Upper lobe of left lung (tissue), 6 donors: Measurements from ENCODE around the gene PPP2R5E. TPM values are rescaled to one million over a fixed set of nuclear protein-coding genes. Genes with fewer than 3 reads are reported as not detected.

Experiments used
- ATAC-seq, 2 donors: fragments of 200-7000 bp; cut with Tn5 transposase; one replicate each; pipeline ENCODE4 v1.9.1; 2022; ENCODE audit warnings: mild to moderate bottlenecking in 2 of 2, moderate library complexity in 2 of 2; ENCODE audit not compliant: low FRiP score in 2 of 2
- DNase-seq, 2 donors: peaks; one replicate each; pipeline ENCODE4 v3.0.0-alpha.2; 2019 to 2020
- H3K27ac ChIP-seq, 4 donors: fragments of 200-600 bp; sonication (generic); one replicate each; pipeline ENCODE4 v1.5.1; 2016 to 2019
- H3K27me3 ChIP-seq, 4 donors: fragments of 200-600 bp; sonication (generic); one replicate each; pipeline ENCODE4 v1.5.1; 2017 to 2019
- H3K36me3 ChIP-seq, 4 donors: fragments of 200-600 bp; sonication (generic); one replicate each; pipeline ENCODE4 v1.5.1; 2016 to 2019
- H3K4me1 ChIP-seq, 4 donors: fragments of 200-600 bp; sonication (generic); one replicate each; pipeline ENCODE4 v1.5.1; 2018 to 2019
- H3K4me3 ChIP-seq, 4 donors: fragments of 200-600 bp; sonication (generic); one replicate each; pipeline ENCODE4 v1.5.1; 2017 to 2019; ENCODE audit warnings: mild to moderate bottlenecking in 2 of 4, moderate library complexity in 1 of 4
- H3K9me3 ChIP-seq, 4 donors: fragments of 200-600 bp; sonication (generic); one replicate each; pipeline ENCODE4 v1.5.1; 2018 to 2019
- CTCF ChIP-seq, 6 experiments: fragments of 450-650 bp in 4 of 6; fragments of 200-600 bp in 2 of 6; sonication (generic) in 2 of 6; IDR thresholded peaks; one replicate each; pipeline ENCODE4 v1.5.1; 2016 to 2019; ENCODE audit warnings: antibody characterized with exemption in 6 of 6
- EP300 ChIP-seq, 4 donors: sonication (generic); formaldehyde crosslinking; IDR thresholded peaks; one replicate each; pipeline ENCODE4 v1.5.1; 2017; ENCODE audit warnings: antibody characterized with exemption in 4 of 4, control low read depth in 2 of 4
- POLR2A ChIP-seq, 4 donors: fragments of 450-650 bp; IDR thresholded peaks; one replicate each; pipeline ENCODE4 v1.5.1; 2016 to 2017; ENCODE audit warnings: antibody characterized with exemption in 4 of 4, mild to moderate bottlenecking in 2 of 4
- POLR2AphosphoS5 ChIP-seq, 2 donors: sonication (generic); formaldehyde crosslinking; IDR thresholded peaks; one replicate each; pipeline ENCODE4 v1.5.1; 2017; ENCODE audit warnings: antibody characterized with exemption in 2 of 2
- WGBS, 2 donors: methylation state at CpG; one replicate each; pipeline ENCODE4 v1.1.5; 2017 to 2018; 5-methylcytosine and 5-hydroxymethylcytosine counted together
- total RNA-seq, 6 donors: library from RNA; depleted of rRNA in 4 of 6; stranded (reverse); fragments of >200 nt in 4 of 6; gene quantifications; one replicate each; pipeline versions ENCODE4 v1.1.0 to v1.2.1, GENCODE V29; 2016 to 2021
- donor health status: DM: no; HTN: no; CAD: no; lungs with moderate emphysema.
- donor health status: DM: no; HTN: yes; CAD: no; lungs with severe emphysema.

PPP2R5E gene
- total RNA-seq, 6 donors from 2014 or later = 10.1 to 42.4 (median 34.5) TPM

- DNase-seq = peak in 1 of 2 donors; percentile 70
- H3K27me3 ChIP-seq = no peaks in the 10 kb centered on the region
- peak in 2 of 4 donors; percentile 13 to 84 for TF ChIP-seq EP300 (IDR thresholded peaks at IDR 0.05)
- peak; percentile 57 to 79 for TF ChIP-seq POLR2AphosphoS5 (IDR thresholded peaks at IDR 0.05)
- no peak for TF ChIP-seq POLR2A (IDR thresholded peaks at IDR 0.05)
- peak in 3 of 6 experiments; percentile 13 to 29 (median 14) for TF ChIP-seq CTCF (IDR thresholded peaks at IDR 0.05)
- 32 to 45% methylated on average over 1 of the region's 1 CpG for WGBS, 2 donors
- peaks cover 0 to 3% (median 0%) of the 10 kb centered on the region in 4 donors for H3K36me3 ChIP-seq
- H3K27ac ChIP-seq = peak overlapping the region; percentile 64 to 78 (median 73)
- peak overlapping the region in 1 of 4 donors; percentile 21 for H3K4me3 ChIP-seq
- peaks cover 41 to 57% (median 49%) of the 10 kb centered on the region in 4 donors for H3K4me1 ChIP-seq
- H3K9me3 ChIP-seq = no peaks in the 10 kb centered on the region
- ATAC-seq = peak; percentile 67 to 81
These were observed 105.0 kb downstream of the PPP2R5E start for GRCh38 chr14:63438065-63438757.

- no peak for TF ChIP-seq POLR2AphosphoS5 (IDR thresholded peaks at IDR 0.05)
- TF ChIP-seq POLR2A (IDR thresholded peaks at IDR 0.05) = peak in 1 of 4 donors; percentile 6
- DNase-seq = no peak
- peak overlapping the region; percentile 64 to 78 (median 73) for H3K27ac ChIP-seq
- WGBS, 2 donors = 61 to 69% methylated on average over 5 of the region's 5 CpGs
- H3K4me3 ChIP-seq = no peak overlapping the region
- no peaks in the 10 kb centered on the region for H3K27me3 ChIP-seq
- no peak for ATAC-seq
- peaks cover 0 to 3% (median 0%) of the 10 kb centered on the region in 4 donors for H3K36me3 ChIP-seq
- no peaks in the 10 kb centered on the region for H3K9me3 ChIP-seq
- peaks cover 47 to 66% (median 57%) of the 10 kb centered on the region in 4 donors for H3K4me1 ChIP-seq
These were observed 106.7 kb downstream of the PPP2R5E start for GRCh38 chr14:63436286-63437098.

- Histone ChIP-seq H3K9me3 (no peaks in the 10 kb centered on the region), H3K4me1 (peaks cover 49 to 66% (median 62%) of the 10 kb centered on the region in 4 donors), H3K27ac (peak overlapping the region; percentile 64 to 78 (median 73)), H3K27me3 (no peaks in the 10 kb centered on the region), H3K4me3 (no peak overlapping the region), H3K36me3 (no peaks in the 10 kb centered on the region)
- WGBS, 2 donors = 30 to 46% methylated on average over 5 of the region's 5 CpGs
- ATAC-seq = peak; percentile 82 to 90
- peak in 1 of 2 donors; percentile 92 for DNase-seq
- TF ChIP-seq EP300 (IDR thresholded peaks at IDR 0.05) (peak in 1 of 4 donors; percentile 83), POLR2A (IDR thresholded peaks at IDR 0.05) (no peak), CTCF (IDR thresholded peaks at IDR 0.05) (no peak), POLR2AphosphoS5 (IDR thresholded peaks at IDR 0.05) (peak in 1 of 2 donors; percentile 77)
These were observed 107.3 kb downstream of the PPP2R5E start for GRCh38 chr14:63435838-63436237.

- Histone ChIP-seq H3K4me3 (no peak overlapping the region), H3K9me3 (no peaks in the 10 kb centered on the region), H3K4me1 (peaks cover 49 to 63% (median 61%) of the 10 kb centered on the region in 4 donors), H3K36me3 (no peaks in the 10 kb centered on the region), H3K27ac (peak overlapping the region; percentile 14 to 74 (median 71)), H3K27me3 (no peaks in the 10 kb centered on the region)
- TF ChIP-seq POLR2AphosphoS5 (IDR thresholded peaks at IDR 0.05) (no peak), CTCF (IDR thresholded peaks at IDR 0.05) (no peak), EP300 (IDR thresholded peaks at IDR 0.05) (no peak), POLR2A (IDR thresholded peaks at IDR 0.05) (no peak)
- no peak for ATAC-seq
- DNase-seq = no peak
- 40 to 46% methylated on average over 2 of the region's 2 CpGs for WGBS, 2 donors
These were observed 108.0 kb downstream of the PPP2R5E start for GRCh38 chr14:63435204-63435603.
